Hepatocyte (in vitro differentiated cells): ENCODE data around the gene DBR1. TPM values are rescaled to one million over a fixed set of nuclear protein-coding genes. Genes with fewer than 3 reads are reported as not detected.

ENCODE experiments used
- DNase-seq: peaks from one replicate; pipeline ENCODE4 v3.0.0-alpha.2; 2016; ENCODE audit warnings: low spot score
- H2AFZ ChIP-seq: fragments of 200-600 bp; sonication (generic); 2 replicates; pipeline ENCODE4 v1.6.0; 2016; ENCODE audit warnings: antibody characterized with exemption, mild to moderate bottlenecking
- H3K27ac ChIP-seq: fragments of 200-600 bp; sonication (generic); 2 replicates; pipeline ENCODE4 v1.5.1; 2016; ENCODE audit warnings: mild to moderate bottlenecking
- H3K27me3 ChIP-seq: fragments of 200-600 bp; sonication (generic); 2 replicates; pipeline ENCODE4 v1.6.1; 2016
- H3K36me3 ChIP-seq: fragments of 200-600 bp; sonication (generic); replicated peaks from 2 replicates; pipeline ENCODE4 v1.5.1; 2016; ENCODE audit warnings: low read depth; ENCODE audit not compliant: insufficient read depth
- H3K4me1 ChIP-seq: fragments of 200-600 bp; sonication (generic); 2 replicates; pipeline ENCODE4 v1.5.1; 2016; ENCODE audit warnings: mild to moderate bottlenecking, moderate library complexity; ENCODE audit not compliant: insufficient read depth
- H3K4me2 ChIP-seq: fragments of 200-600 bp; sonication (generic); 2 replicates; pipeline ENCODE4 v1.6.0; 2016
- H3K4me3 ChIP-seq: fragments of 200-600 bp; sonication (generic); 2 replicates; pipeline ENCODE4 v1.5.1; 2016; ENCODE audit warnings: mild to moderate bottlenecking
- H3K79me2 ChIP-seq: fragments of 200-600 bp; sonication (generic); 2 replicates; pipeline ENCODE4 v1.6.0; 2017; ENCODE audit warnings: mild to moderate bottlenecking
- H3K9me2 ChIP-seq: fragments of 200-600 bp; sonication (generic); replicated peaks from 2 replicates; pipeline ENCODE4 v1.6.0; 2017; ENCODE audit warnings: mild to moderate bottlenecking; ENCODE audit not compliant: insufficient read depth
- H3K9me3 ChIP-seq: fragments of 200-600 bp; sonication (generic); 2 replicates; pipeline ENCODE4 v1.5.1; 2016; ENCODE audit warnings: low read depth, mild to moderate bottlenecking
- H4K20me1 ChIP-seq: fragments of 200-600 bp; sonication (generic); 2 replicates; pipeline ENCODE4 v1.6.0; 2016; ENCODE audit warnings: mild to moderate bottlenecking; ENCODE audit not compliant: insufficient read depth, poor library complexity, severe bottlenecking
- EZH2 ChIP-seq: fragments of 200-600 bp; sonication (generic); IDR thresholded peaks from 2 replicates; pipeline ENCODE4 v1.6.1; 2016; ENCODE audit warnings: antibody characterized with exemption, mild to moderate bottlenecking, borderline replicate concordance
- EZH2phosphoT487 ChIP-seq: fragments of 200-600 bp; sonication (generic); IDR thresholded peaks from one replicate; pipeline ENCODE4 v1.6.1; 2018; ENCODE audit warnings: antibody characterized with exemption, mild to moderate bottlenecking, low read depth, moderate library complexity; ENCODE audit not compliant: unreplicated experiment, severe bottlenecking
- WGBS: methylation state at CpG from one replicate; pipeline ENCODE4 v1.1.6; 2016; ENCODE audit warnings: low lambda C conversion rate; ENCODE audit errors: missing lambda C conversion rate; 5-methylcytosine and 5-hydroxymethylcytosine counted together
- polyA plus RNA-seq: library from polyadenylated mRNA; unstranded; fragments of >200 nt; fragmentation: Nextera tagmentation; extraction: Ambion mirVana; gene quantifications from 2 replicates; pipeline ENCODE4 v1.2.1, GENCODE V29; 2016
- total RNA-seq: library from RNA; depleted of rRNA; stranded (reverse); fragments of >200 nt; gene quantifications from 2 replicates; pipeline ENCODE4 v1.2.3, GENCODE V29; 2014
- TF ChIP-seq, protein P1 (sequence below): fragments of 200-600 bp; sonication (generic); IDR thresholded peaks from 2 replicates; pipeline ENCODE4 v1.5.1; 2016; ENCODE audit warnings: antibody characterized with exemption, mild to moderate bottlenecking; ENCODE audit not compliant: poor library complexity

Gene DBR1, protein sequence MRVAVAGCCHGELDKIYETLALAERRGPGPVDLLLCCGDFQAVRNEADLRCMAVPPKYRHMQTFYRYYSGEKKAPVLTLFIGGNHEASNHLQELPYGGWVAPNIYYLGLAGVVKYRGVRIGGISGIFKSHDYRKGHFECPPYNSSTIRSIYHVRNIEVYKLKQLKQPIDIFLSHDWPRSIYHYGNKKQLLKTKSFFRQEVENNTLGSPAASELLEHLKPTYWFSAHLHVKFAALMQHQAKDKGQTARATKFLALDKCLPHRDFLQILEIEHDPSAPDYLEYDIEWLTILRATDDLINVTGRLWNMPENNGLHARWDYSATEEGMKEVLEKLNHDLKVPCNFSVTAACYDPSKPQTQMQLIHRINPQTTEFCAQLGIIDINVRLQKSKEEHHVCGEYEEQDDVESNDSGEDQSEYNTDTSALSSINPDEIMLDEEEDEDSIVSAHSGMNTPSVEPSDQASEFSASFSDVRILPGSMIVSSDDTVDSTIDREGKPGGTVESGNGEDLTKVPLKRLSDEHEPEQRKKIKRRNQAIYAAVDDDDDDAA
- total RNA-seq = 13.8 and 14.3 TPM in 2 replicates
- 8.2 and 8.6 TPM in 2 replicates for polyA plus RNA-seq

DNA sequence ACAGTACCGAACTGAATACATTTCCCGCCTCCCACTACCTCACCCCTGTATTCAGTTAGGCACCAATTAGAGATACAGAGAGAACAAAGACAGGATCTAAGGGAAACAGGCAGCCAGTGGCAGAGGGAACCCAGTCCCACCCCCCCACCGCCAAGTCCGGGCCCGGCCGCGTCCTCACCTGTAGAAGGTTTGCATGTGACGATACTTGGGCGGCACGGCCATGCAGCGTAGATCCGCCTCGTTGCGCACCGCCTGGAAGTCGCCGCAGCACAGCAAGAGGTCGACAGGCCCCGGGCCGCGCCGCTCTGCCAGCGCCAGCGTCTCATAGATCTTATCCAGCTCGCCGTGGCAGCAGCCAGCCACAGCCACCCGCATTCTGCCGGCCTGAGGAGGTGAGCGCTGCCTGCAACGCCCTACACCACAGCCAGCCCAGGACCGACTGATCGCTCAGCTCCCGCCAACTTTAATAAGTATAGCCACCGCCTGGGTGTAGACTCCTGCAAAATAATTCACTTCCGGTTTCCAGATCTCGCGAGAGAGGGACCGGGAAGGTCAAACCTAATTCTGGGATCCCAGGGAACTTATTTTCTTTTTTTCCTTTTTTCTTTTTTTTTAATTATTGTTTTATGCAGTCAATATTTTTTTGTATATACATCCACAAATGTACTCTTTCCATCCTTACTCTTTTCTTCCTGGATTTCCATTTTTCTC, at the start of gene DBR1:
Gene DBR1 (minus strand): TSS at position 501 of the 711 bp plus-strand sequence. CDS start 126 bp downstream, at position 375.
- Histone ChIP-seq H3K4me2 (peak within 1 kb of the TSS; percentile 84), H3K9me3 (no peaks in the 10 kb centered on the region), H3K79me2 (peaks cover 28% of the 10 kb centered on the region), H3K4me3 (peak within 1 kb of the TSS; percentile 48), H3K9me2 (no peaks in the 10 kb centered on the region), H4K20me1 (no peaks in the 10 kb centered on the region), H3K4me1 (no peaks in the 10 kb centered on the region), H3K36me3 (no peaks in the 10 kb centered on the region), H3K27me3 (no peaks in the 10 kb centered on the region), H2AFZ (peak within 1 kb of the TSS; percentile 100), H3K27ac (peak within 1 kb of the TSS; percentile 79)
- DNase-seq = peak; percentile 88
- under 1% methylated on average over 33 of the region's 38 CpGs for WGBS
- TF ChIP-seq, protein P1, sequence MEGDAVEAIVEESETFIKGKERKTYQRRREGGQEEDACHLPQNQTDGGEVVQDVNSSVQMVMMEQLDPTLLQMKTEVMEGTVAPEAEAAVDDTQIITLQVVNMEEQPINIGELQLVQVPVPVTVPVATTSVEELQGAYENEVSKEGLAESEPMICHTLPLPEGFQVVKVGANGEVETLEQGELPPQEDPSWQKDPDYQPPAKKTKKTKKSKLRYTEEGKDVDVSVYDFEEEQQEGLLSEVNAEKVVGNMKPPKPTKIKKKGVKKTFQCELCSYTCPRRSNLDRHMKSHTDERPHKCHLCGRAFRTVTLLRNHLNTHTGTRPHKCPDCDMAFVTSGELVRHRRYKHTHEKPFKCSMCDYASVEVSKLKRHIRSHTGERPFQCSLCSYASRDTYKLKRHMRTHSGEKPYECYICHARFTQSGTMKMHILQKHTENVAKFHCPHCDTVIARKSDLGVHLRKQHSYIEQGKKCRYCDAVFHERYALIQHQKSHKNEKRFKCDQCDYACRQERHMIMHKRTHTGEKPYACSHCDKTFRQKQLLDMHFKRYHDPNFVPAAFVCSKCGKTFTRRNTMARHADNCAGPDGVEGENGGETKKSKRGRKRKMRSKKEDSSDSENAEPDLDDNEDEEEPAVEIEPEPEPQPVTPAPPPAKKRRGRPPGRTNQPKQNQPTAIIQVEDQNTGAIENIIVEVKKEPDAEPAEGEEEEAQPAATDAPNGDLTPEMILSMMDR = no peak
- TF ChIP-seq EZH2phosphoT487 (no peak), EZH2 (no peak)

DNA sequence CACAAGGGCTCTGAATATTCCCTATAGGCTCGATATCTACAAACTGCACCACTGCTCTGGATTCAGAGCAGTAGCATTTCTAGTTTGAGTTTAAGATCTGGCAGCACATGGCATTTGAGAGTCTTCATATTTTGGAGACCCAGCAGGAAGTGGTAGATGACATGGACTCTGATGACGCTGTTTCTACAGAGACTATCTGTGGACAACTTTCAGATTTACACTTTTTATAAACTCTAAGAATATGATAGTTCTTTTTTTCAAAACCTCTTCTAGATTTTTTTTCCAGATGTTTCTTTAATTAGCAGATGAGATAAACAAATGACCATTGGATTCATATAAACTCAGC, 48.2 kb upstream of the DBR1 start:
- no peak overlapping the region for H3K4me2 ChIP-seq
- no peak overlapping the region for H3K4me3 ChIP-seq
- no peaks in the 10 kb centered on the region for H3K27me3 ChIP-seq
- peaks cover 19% of the 10 kb centered on the region for H4K20me1 ChIP-seq
- no peaks in the 10 kb centered on the region for H3K4me1 ChIP-seq
- H3K79me2 ChIP-seq = peaks cover 34% of the 10 kb centered on the region
- H3K27ac ChIP-seq = no peak overlapping the region
- H2AFZ ChIP-seq = no peak overlapping the region
- 93% methylated on average over 2 of the region's 2 CpGs for WGBS
- no peaks in the 10 kb centered on the region for H3K9me3 ChIP-seq
- TF ChIP-seq EZH2phosphoT487 (no peak), EZH2 (no peak)
- TF ChIP-seq, protein P1 = no peak
- no peak for DNase-seq
- no peaks in the 10 kb centered on the region for H3K9me2 ChIP-seq
- no peaks in the 10 kb centered on the region for H3K36me3 ChIP-seq

DNA sequence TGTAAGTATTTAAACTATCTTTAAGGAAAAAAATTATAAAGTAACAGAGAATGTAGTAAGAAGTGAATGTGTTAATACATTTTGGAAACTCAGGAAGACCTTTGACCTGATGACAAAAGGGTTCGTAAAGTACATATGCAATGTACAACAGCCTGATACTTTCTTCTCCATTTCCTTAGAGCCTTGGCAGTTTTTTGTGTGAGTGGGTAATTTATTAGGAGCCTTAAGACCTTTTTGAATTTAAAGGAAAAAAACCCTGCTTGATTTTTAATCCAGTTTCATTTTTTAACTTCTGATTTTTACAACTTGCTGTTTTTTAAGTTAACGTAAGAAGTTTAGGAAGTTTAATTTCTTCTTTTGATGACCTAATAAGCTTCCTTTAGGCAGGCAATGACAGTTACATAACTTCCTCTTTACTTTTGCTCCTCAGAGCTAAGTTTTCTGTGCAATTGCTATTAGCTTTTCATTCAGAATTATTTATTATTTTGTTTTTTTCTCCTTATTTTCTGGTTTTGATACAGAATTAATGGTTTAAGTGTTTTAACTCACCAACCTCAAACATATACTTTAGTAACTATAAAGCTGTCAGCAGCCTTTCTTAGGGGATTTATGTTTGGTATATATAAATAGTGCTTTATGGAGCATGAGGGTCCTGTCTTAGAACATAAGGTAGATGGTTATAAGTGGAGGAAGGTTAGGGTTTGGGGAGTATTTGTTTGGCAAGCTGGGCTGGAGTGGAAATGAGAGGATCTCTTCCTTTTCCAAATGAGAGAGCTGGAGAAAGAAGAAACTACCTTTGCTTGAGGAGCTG, 47.6 kb upstream of the DBR1 start:
- no peak for TF ChIP-seq EZH2phosphoT487
- TF ChIP-seq, protein P1 = no peak
- TF ChIP-seq EZH2 = no peak
- Histone ChIP-seq H3K36me3 (no peaks in the 10 kb centered on the region), H3K9me2 (no peaks in the 10 kb centered on the region), H3K4me2 (no peak overlapping the region), H3K4me3 (no peak overlapping the region), H4K20me1 (peaks cover 24% of the 10 kb centered on the region), H3K27ac (no peak overlapping the region), H3K27me3 (no peaks in the 10 kb centered on the region), H3K79me2 (peaks cover 40% of the 10 kb centered on the region), H3K4me1 (no peaks in the 10 kb centered on the region), H3K9me3 (no peaks in the 10 kb centered on the region), H2AFZ (no peak overlapping the region)
- DNase-seq = no peak
- 84% methylated on average over 2 of the region's 2 CpGs for WGBS
